ENCODE results near the gene TMPRSS6.

Gene TMPRSS6

GRCh38 chr22:37033605-37034430, 75.7 kb downstream of the TMPRSS6 start:
- Histone ChIP-seq H2AFZ (ENCODE audit: low read length) (no peak overlapping the region), H3K9me2 (ENCODE audit: low read depth, low read length) (no peaks in the 10 kb centered on the region), H3K9me3 (ENCODE audit: low read length) (no peaks in the 10 kb centered on the region), H3K4me3 (ENCODE audit: low read depth, low read length, poor library complexity, severe bottlenecking) (no peak overlapping the region), H3K4me1 (ENCODE audit: insufficient read depth, low read length, severe bottlenecking) (no peaks in the 10 kb centered on the region), H4K20me1 (ENCODE audit: insufficient read depth, low read length) (no peaks in the 10 kb centered on the region), H3K36me3 (ENCODE audit: insufficient read depth, low read length) (no peaks in the 10 kb centered on the region), H3K4me2 (ENCODE audit: low read length) (no peak overlapping the region), H3K27me3 (ENCODE audit: insufficient read depth, low read length) (no peaks in the 10 kb centered on the region; the same call in 1 of the 2 replicates), H3K27ac (ENCODE audit: low read depth, low read length, poor library complexity, severe bottlenecking) (no peak overlapping the region), H3F3A (ENCODE audit: insufficient read depth, low read length) (no peaks in the 10 kb centered on the region), H3K9ac (ENCODE audit: low read length) (no peak overlapping the region), H3K79me2 (ENCODE audit: insufficient read depth, low read length) (no peaks in the 10 kb centered on the region)
- TF ChIP-seq EZH2 (IDR thresholded peaks at IDR 0.05; ENCODE audit: borderline replicate concordance, low read length) (no peak), CTCF (IDR thresholded peaks at IDR 0.05; ENCODE audit: low read length) (no peak)

- Histone ChIP-seq H3K9me2 (ENCODE audit: low read depth, low read length) (no peaks in the 10 kb centered on the region), H3F3A (ENCODE audit: insufficient read depth, low read length) (no peaks in the 10 kb centered on the region), H3K9ac (ENCODE audit: low read length) (no peak overlapping the region), H3K27me3 (ENCODE audit: insufficient read depth, low read length) (no peaks in the 10 kb centered on the region; the same call in 1 of the 2 replicates), H3K27ac (ENCODE audit: low read depth, low read length, poor library complexity, severe bottlenecking) (no peak overlapping the region), H3K4me1 (ENCODE audit: insufficient read depth, low read length, severe bottlenecking) (no peaks in the 10 kb centered on the region), H3K4me2 (ENCODE audit: low read length) (no peak overlapping the region), H3K79me2 (ENCODE audit: insufficient read depth, low read length) (no peaks in the 10 kb centered on the region), H3K9me3 (ENCODE audit: low read length) (no peaks in the 10 kb centered on the region), H3K36me3 (ENCODE audit: insufficient read depth, low read length) (no peaks in the 10 kb centered on the region), H2AFZ (ENCODE audit: low read length) (no peak overlapping the region), H4K20me1 (ENCODE audit: insufficient read depth, low read length) (no peaks in the 10 kb centered on the region), H3K4me3 (ENCODE audit: low read depth, low read length, poor library complexity, severe bottlenecking) (no peak overlapping the region)
- no peak for TF ChIP-seq EZH2 (IDR thresholded peaks at IDR 0.05; ENCODE audit: borderline replicate concordance, low read length)
- TF ChIP-seq CTCF (IDR thresholded peaks at IDR 0.05; ENCODE audit: low read length) = no peak
Observed at GRCh38 chr22:37032535-37033460, 76.7 kb downstream of the TMPRSS6 start.

DNA sequence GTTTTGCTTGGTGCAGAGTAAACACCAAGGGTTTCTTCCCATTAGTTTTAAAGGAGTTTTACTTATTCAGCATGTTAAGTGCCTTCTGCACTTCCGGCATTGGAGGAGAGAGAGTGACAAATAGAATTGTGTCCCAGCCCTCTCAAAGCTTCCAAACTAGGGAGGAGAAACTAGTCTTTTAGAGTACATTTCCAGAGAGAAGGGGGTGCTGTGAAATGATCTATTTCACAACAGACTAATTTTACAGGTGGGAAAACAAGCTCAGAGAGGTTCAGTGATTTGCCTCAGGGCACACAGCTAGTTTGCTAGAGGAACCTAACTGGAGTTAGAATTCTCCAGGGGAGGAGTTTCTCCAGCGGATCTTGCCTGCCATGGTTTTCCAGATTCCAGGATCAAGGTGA, 77.4 kb downstream of the TMPRSS6 start:
- Histone ChIP-seq H3K4me3 (ENCODE audit: low read depth, low read length, poor library complexity, severe bottlenecking) (no peak overlapping the region), H3K27ac (ENCODE audit: low read depth, low read length, poor library complexity, severe bottlenecking) (no peak overlapping the region), H2AFZ (ENCODE audit: low read length) (no peak overlapping the region), H3K4me2 (ENCODE audit: low read length) (no peak overlapping the region), H3K27me3 (ENCODE audit: insufficient read depth, low read length) (no peaks in the 10 kb centered on the region; the same call in 1 of the 2 replicates), H3F3A (ENCODE audit: insufficient read depth, low read length) (no peaks in the 10 kb centered on the region), H3K9ac (ENCODE audit: low read length) (no peak overlapping the region), H3K9me3 (ENCODE audit: low read length) (no peaks in the 10 kb centered on the region), H3K9me2 (ENCODE audit: low read depth, low read length) (no peaks in the 10 kb centered on the region), H3K4me1 (ENCODE audit: insufficient read depth, low read length, severe bottlenecking) (no peaks in the 10 kb centered on the region), H3K36me3 (ENCODE audit: insufficient read depth, low read length) (no peaks in the 10 kb centered on the region), H4K20me1 (ENCODE audit: insufficient read depth, low read length) (no peaks in the 10 kb centered on the region), H3K79me2 (ENCODE audit: insufficient read depth, low read length) (no peaks in the 10 kb centered on the region)
- no peak for TF ChIP-seq EZH2 (IDR thresholded peaks at IDR 0.05; ENCODE audit: borderline replicate concordance, low read length)
- no peak for TF ChIP-seq CTCF (IDR thresholded peaks at IDR 0.05; ENCODE audit: low read length)
